Measurements from ENCODE around the gene SLC6A7.

Gene SLC6A7

DNA sequence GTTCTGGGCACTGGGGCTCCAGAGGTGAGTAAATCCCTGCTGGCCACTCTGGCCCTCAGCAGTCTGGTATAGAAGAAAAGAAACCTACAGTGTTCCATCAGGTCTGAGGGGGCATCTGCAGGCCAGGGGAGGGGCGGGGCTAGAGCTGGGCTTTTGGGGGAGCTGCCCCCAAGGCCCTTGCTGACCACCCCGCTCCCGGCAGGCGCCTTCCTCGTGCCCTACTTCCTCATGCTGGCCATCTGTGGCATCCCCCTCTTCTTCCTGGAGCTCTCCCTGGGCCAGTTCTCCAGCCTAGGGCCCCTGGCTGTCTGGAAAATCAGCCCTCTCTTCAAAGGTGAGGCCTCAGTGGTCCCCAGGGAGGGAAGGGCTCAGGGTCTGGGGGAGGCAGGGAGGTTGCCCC, 6.7 kb downstream of the SLC6A7 start:
- DNase-seq = no peak

DNA sequence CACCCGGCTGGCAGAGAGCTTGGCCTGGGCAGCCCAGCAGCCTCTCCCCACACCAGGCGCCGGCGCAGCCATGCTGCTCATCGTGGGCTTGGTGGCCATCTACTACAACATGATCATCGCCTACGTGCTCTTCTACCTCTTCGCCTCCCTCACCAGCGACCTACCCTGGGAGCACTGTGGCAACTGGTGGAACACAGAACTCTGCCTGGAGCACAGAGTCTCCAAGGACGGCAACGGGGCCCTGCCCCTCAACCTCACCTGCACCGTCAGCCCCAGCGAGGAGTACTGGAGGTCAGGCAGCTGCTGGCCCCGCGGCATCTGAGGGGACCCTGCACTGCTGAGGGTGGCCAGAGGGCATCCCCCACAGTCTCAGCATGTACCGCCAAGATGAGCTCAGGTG, 7.1 kb downstream of the SLC6A7 start:
- no peak for DNase-seq

DNA sequence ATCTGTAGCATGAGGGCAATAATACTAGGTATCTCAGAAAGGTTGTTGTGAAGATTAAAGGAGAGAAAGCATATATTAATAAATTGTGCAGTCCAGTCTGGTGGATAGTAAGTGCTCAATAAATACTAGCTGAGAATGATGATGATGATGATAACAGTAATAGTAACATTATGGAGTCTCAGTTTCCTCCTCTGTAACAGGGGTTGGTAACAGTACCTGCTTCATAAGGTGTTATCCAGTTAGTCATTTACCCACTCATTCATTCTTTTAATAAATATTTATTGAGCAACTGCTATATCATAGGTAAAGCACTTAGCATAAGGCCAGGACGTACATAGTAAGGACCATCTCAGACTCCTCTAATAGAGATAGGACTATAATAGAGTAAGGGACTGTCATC, 7.6 kb downstream of the SLC6A7 start:
- DNase-seq = no peak

DNA sequence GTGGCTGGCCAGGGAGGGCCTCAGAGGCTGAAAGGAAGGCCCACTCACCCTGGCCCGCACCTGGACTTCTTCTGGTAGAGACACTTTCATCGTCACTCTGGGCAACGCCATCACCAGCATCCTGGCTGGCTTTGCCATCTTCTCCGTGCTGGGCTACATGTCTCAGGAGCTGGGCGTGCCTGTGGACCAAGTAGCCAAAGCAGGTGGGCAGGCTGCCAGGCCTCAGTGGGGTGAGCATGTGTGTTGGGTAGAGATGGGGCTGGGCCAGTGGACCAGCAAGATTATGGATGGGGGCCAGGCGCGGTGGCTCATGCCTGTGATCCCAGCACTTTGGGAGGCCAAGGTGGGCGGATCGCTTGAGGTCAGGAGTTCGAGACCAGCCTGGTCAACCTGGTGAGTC, 12.6 kb downstream of the SLC6A7 start:
- DNase-seq = no peak

DNA sequence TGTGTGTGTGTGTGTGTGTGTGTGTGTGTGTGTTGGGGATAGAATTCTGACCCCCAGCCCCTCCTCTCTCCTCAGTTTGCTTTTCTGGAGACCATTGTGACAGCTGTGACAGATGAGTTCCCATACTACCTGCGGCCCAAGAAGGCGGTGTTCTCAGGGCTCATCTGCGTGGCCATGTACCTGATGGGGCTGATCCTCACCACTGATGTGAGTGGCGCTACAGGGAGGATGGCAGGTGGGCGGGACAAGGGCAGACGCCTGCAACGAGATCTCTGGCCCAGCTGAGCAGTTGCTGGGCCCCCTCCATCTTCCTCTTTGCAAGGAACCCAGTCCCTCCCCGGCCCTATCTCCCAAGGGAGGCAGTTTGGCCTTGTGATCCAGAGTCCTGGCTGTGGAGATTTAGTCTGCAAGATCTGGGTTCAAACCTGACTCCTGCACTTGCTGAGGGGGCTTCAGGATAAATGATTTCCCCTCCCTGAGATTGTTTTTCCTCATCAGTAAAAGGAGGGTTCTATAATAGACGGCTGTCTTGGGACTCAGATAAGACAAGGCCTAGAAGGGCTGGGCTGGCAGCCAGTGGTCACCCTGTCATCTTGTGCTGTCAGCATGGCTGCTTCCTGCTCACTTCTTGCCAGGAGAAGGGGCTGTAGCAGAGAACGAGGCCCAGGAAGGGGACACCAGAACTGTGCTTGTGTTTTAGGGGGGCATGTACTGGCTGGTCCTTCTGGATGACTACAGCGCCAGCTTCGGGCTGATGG, 14.1 kb downstream of the SLC6A7 start:
- DNase-seq = no peak

DNA sequence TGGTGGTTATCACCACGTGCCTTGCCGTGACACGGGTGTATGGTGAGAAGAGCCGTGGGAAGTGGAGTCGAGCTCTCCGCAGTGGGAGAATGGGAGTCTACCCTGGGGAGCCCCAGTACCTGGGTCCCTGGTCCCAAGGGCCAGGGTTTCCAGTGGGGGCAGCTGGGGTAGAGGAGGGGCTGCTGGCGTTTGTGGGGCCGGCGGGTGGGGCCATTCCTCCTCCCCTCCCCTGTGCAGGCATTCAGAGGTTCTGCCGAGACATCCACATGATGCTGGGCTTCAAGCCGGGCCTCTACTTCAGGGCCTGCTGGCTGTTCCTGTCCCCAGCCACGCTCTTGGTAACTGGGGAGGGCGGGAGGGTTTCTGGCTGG, 14.7 kb downstream of the SLC6A7 start:
- DNase-seq = no peak

DNA sequence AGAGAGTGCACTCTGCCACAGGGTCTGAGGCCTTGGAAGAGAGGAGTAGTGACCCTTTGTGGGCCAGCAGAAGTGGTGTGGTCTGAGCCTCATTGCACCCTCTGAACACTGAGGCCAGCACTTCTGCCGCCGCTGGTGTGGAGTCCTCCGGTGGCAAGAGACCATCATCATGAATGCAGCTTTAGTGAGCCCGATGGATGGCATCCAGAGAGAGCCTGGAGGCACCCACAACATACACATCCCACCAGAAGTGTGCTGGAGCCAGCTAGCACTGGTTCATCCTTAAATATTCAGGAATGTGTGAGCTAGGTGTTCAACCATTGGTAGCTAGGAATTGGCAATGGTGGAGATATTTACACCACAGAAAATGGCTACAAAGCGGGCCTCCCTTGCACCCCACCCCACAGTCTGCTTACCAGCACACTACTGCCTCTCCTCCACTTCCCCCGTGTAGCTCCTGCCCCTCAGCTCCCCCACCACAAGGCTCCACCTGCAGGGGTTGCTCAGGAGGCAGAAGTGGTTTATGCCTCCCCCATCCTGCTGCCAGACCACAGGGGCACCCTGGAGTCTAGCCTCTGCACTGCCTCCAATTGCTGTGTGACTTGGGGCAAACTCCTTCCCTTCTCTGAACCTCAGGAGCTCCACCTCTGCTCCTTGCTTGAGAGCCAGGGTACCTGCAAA, 16.4 kb downstream of the SLC6A7 start:
- no peak for DNase-seq

DNA sequence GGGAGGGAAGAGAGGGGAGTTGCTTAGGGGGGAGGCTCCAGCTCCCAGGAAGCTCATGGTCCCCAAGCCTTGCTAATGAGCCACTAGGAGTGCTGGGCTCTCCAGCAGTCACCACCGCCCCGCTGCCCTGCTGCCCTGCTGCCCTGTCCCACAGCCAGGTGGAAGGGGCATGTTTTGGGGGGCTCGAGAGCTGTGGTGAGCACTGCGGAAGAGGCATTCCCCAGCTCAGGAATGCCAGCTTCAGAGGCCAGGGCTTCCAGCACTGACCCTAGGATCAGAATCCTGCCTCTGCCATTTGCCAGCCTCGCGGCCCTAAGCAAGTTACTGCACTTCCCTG, 16.9 kb downstream of the SLC6A7 start:
- no peak for DNase-seq

DNA sequence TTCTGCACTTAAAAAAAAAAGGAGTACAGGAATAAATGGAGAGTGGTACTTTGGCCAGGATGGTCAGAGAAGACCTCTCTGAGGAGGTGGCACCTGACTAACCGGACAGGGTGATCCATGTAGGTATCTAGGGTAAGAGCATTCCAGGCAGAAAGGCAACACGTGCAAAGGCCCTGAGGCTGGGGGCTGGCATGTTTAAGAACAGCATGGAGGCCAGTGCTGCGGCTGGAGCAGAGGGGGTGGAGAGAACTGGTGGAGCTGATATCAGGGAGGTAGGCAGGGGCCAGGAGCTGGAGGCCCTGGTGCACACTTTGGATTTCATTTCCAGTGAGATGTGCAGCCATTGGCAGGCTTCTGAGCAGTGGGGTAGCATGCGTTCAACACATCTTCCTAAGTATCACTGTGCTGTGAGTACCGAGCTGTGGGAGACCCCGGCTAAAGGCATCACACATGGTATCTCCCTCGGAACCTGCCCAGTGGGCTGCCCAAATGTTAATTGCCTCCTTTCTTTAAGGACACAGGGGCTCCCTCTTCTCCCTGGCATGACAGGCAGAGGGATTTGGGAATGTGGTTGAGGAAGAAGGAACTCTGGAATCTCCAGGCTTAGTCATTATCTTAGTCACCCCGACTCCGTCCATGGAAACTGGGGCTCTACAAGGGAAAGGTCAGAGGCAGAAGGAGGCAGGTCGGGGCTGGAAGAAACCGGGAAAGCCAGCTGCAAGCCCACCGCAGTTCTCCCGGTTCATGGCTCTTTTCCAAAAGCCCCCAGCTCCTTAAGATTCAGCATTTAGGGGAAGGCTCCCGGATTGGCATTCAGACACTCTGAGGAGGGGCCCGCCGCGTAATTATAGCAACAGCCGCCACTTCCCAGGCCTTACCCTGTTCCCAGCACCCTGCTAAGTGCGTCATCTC, 18.6 kb downstream of the SLC6A7 start:
- no peak for DNase-seq

DNA sequence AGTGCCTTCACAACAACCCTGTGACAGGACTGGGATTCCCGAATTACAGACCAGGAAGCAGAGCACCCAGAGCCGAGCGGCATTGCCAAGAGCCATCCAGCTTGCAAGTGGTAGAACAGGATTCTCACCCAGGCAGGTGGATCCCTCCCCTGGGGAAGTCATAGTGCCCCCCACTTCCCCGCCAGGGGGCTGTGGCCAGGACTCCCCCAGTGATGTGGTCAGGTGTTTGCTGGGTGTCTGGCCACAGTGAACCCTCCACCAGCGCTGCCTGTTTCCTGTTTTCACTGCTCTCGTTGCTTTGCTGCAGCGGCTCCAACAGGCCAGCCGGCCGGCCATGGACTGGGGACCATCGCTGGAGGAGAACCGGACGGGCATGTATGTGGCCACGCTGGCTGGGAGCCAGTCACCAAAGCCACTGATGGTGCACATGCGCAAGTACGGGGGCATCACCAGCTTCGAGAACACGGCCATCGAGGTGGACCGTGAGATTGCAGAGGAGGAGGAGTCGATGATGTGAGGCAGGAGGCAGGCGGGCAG, 19.3 kb downstream of the SLC6A7 start:
- no peak for DNase-seq

DNA sequence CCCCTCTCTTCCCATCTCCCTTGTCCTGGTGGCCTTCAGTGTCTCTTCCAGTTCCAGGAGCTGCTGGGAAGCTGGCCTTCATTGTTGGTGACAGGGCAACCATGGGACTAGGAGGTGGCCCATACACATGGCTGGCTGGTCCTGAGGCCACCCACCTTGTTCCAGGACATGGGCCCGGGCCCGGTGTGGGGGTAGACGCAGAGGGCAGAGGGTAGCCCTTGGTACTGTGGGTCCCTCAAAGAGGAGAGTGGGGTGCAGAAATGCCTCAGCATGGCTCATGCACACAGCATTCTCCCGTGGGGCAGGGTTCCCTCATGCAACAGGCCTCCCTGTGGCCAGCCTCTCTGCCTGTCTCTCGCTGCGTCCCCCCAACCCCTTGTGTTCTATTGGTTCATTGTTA, 20.8 kb downstream of the SLC6A7 start:
- no peak for DNase-seq

DNA sequence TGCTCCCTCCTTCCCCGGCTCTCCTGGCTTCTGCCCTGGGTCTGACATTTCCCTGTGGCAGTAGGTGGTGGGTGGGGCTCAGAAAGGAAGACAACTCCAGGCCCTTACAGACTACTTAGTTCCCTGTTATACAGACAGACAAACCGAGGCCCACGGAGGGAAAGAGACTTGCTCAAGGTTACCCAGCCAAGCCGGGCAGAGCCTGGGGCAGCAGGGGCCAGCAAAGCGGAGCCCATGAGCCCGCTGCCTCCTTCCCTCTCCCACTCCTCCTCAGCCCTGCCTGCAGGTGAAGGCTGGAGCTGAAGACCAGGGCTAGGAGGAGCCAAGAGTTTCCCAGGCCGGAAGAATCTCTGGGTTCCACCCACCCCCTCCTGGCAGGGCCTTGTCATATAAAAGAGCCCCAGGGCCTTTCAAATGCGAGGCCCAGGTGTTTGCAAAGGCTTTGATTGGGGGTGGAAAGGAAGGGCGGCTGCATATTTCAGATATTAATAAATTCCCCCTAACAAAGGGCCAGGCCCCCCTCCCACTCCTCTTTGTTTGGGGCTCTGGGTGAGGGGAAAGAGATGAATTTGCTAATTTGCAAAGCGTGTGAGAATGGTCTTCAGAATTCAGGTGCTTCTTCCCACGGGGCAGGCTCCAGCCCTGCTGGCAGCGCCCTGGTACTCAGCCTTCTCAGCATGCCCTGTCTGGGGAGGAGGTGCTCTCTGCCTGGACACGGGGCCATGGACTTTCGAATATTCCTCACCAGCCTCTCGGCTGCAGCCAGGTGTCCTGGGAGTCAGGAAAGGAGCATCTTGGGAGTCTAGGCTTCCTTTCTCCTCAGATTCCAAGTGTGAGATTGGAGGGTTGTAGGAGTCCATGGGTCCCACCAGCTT, 21.5 kb downstream of the SLC6A7 start:
- DNase-seq = peak in 1 of 3 experiments; percentile 4

DNA sequence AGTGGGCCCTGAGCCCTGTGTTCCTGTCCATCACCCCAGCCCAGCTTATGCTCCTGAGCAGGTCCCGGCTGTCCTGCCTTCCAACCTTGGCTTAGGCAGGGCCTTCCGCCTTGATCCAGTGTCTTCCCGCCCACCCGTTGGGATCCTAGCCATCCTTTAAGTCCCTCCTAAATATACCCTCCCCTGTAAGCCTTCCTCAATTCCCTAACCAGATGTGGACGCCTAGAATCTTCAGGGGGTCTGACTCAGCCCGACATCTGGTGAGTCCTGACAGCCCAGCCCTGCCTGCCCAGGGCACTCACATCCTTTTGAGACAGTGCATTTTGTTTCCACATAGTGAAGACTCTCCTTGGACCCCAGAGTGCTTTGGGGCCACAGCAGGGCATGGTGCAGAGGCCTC, 23.7 kb downstream of the SLC6A7 start:
- no peak for DNase-seq

DNA sequence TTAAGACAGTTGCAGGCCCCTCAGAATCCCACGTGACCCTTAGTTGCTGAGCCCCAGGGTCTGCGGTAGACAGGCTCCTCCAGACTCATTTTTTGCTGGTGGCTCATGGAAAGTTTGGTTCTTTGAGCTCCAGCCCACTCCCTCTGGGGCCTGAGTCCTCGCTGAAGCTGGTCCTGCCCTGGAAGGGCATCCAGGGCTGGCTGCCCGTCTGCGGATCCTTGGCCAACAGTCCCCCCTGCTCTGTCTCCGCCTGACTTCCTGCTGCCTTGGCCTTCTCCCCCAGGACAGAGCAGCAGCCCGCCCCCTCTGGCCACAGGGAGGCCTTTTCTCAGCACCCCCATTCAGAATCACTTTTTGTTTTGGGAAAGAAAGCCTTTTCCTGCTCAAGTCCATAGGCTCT, 24.4 kb downstream of the SLC6A7 start:
- no peak for DNase-seq

DNA sequence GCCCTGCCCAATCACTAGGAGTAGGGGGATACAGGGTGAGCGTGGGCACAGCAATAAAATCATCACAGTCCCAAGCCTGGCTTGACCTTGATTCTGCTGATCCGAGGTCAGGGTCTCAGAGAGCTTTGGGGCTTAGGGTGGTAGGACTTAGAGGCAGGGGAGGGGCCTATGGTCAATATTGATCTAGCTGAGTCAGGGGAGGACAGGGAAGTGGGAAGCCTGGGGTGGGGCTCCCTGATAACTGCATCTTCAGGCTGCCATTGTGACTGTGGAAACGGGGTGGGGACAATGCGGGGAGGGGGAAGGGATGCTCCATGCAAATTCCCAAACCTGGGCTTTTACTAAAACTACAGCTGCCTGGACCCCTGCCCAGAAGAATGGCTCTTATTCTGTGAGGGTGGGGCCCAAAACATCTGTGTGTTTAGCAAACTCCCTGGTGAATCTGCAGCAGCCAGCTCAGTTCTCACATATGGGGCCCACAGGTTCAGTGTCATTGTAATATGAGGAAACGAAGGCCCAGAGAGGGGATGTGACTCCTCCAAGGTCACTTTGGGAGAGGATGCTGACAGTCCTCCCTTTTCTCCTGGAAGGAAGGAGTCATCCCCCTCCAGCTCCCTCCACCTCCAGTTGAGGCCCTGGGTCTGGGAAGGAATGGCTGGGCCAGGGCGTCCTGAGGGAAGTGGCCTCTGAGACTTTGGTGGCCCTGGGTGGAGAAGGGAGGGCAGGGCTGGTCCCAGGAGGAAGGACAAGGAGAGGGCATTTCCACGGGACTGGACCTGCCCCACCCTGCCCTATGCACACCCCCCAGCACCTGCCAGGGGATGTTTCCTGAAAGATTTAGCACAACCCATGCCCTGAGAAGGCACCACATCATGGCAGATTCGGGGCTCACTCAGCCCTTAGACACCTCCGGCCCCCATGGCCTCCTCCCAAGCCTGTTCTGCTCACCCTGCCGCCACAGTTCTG, 26.4 kb downstream of the SLC6A7 start:
- no peak for DNase-seq

DNA sequence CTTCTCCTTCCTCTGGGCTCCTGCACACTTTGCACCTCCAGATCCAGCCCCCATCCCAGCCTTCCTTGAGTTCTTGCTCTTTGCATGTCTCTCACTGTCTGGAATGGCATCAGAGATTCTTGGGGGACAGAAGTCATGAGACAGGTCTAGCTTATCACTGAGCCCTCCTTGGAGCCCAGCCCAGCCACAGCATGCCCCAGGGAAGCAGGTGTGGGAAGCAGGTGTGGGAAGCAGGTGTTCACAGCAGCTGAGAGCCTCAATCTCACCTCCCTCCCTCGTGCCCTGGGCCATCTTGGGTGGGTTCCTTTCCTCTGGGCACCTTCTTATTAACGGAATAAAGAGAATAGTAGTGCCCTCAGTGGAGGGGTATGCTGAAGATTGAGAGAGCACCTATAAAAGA, 27.2 kb downstream of the SLC6A7 start:
- peak in 1 of 3 experiments; percentile 27 for DNase-seq

DNA sequence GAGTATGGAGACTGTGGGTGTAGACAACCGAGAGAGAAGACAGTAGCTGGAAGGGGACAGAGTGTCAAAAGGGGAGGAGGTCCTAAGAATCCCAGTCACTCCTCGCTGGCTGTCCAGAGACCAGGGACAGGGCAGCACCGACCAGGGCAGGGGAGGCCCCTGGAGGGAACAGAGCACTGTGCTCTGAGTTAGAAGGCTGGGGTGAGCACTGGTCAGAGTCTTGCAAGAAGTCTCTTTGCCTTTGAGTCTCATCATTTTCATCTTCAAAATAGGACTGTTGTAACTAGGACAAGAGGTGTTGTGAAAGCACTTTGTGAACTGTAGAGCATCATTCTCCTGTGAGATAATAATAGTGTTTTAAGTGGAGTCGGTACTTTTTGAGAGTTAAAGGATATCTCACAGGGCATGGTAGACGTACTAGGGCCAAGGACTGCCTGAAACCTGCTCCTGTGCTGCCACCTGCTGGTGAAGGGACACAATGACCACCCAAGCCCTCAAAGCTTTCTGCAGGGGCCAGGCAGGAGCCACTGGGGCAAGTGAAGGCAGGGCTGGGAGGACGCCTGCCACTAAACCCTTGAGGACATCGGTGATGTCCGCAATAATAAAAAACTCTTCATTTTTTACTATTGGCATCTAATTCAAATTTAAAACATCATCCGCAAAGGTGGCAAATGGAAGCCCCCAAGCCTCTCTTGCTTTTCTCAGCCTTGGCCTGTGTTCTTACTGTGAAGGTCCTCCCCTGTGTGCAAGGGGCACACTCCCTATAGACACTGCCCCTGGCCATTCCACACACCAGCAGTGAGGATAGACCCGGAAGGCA, 28.2 kb downstream of the SLC6A7 start:
- DNase-seq = peak; percentile 48 to 79 (median 72)

DNA sequence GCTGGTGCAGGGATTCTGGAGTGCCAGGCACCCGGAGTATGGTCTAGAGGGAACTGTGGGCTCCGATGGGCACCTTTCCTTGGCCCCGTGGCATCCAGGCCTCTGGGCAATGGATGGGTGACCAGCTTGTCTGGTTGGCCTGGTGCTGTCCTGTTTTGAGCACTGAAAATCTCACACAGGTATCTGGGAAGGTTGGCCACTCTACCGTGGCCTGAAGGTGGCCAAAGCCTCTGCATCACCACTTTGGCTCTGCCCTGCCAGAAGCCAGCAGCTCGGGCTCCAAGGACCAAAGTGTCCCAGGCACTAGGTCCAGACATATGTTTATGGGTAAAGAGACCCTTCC, 28.8 kb downstream of the SLC6A7 start:
- DNase-seq = no peak

DNA sequence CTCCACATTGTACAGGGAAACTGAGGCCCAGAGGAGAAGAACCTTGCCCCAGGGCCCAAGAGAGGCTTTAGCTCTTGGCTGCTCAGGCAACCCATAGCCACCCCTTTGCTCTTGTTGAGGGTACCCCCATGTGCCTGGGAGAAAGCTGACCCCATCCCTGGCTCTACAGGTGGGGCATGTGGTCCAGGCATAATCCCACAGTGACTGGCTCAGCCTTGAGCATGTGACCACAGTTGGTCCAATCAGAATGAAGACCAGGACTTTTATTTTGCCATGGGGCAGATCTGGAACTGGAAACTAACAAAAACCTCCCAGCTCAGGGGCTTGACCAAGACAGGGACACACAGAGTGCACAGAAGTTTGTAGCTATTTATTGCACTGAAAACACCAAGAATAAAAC, 29.3 kb downstream of the SLC6A7 start:
- no peak for DNase-seq

DNA sequence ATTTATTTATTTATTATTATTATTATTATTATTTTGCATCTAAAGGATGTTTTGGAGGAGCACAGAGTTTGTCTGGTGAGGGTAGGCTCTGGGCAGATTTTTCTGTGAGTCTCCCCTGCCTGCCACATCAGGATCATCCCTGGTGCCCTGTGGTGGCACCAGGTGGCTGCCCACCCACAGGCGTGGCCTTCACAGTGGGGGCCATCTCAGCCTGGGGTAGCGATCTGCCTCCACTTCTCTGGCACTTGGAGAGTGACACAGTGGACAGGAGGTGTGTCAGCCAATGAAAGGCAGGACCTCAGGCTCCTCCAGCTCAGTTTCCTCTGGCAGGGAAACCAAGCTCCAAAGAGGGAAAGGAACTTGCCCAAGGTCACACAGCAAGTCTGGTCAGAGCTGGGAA, 30.0 kb downstream of the SLC6A7 start:
- peak in 1 of 3 experiments; percentile 1 for DNase-seq

DNA sequence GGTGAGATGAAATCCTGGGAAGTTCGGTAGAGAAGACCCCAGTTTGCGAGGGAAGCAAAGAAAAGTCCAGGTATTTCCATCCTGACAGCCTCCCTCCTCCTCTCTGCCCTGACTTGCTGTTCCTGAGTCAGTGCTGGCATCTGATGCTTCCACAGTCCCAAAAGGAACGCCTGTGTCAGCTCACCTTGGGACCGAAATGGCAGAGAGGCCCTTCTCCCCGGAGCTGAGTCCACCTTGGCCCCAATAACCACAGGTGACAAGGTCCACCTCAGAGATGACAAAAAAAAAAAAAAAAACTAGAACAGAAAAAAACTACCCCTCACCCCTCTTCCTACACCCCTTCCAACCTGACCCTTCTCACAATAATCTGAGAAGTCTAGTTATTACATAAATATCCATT, 31.6 kb downstream of the SLC6A7 start:
- no peak for DNase-seq

All from NCI-H1417 (cell line).